ENCODE results near the gene TBC1D16. TPM values are rescaled to one million over a fixed set of nuclear protein-coding genes. Genes with fewer than 3 reads are reported as not detected.

TBC1D16 gene
- total and polyA plus RNA-seq, 4 donors: 7.3 to 48.5 (median 16.5) TPM

DNA sequence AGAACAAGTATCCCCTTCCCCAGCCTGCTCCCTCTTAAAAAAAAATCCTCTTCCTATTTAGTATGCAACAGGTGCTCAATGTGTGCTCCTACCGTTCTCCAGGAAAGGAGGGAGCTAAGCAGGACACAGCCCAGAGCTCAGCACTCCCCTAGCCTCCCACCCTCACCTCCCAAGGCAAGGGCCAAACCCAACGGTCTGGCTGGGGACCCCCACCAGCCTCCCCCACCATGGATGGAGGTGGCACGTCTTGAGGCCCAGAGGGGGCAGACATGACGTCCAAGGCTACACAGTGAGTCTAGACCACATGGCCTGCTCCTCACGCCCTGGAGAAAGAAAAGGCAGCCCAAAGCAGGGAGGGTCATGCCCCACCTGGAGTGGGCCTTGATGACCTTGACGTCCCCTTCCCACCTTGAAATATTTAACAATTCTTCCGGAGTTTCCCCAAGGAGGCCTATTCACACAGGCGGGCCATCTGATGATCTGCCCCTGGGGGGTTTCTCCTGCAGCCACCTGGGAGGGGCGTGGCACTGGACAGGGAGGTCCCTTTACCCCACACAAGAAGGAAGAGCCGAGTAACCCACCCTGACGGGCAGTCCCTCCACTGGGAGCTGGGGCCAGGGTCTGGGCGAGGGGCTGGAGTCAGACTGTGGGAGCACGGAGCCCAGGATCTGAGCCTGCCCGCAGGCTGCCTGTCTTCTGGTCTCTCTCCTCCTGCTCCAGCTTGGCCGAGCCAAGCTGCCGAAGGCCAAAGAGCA lies 107.0 kb downstream of the TBC1D16 start:
- H3K36me3 ChIP-seq (ENCODE audit: control insufficient read depth in 4 of 4, insufficient read depth in 4 of 4, low read length in 4 of 4): no peaks in the 10 kb centered on the region
- peaks cover 0 to 30% (median 24%) of the 10 kb centered on the region in 3 donors for H3K27me3 ChIP-seq (ENCODE audit: control insufficient read depth in 3 of 3, insufficient read depth in 3 of 3, low read length in 2 of 3)
- H3K27ac ChIP-seq (ENCODE audit: low read depth in 1 of 2, low read length in 1 of 2): no peak overlapping the region
- DNase-seq (no peak), ATAC-seq (ENCODE audit: insufficient read depth, low FRiP score) (no peak)
- TF ChIP-seq, protein P1, sequence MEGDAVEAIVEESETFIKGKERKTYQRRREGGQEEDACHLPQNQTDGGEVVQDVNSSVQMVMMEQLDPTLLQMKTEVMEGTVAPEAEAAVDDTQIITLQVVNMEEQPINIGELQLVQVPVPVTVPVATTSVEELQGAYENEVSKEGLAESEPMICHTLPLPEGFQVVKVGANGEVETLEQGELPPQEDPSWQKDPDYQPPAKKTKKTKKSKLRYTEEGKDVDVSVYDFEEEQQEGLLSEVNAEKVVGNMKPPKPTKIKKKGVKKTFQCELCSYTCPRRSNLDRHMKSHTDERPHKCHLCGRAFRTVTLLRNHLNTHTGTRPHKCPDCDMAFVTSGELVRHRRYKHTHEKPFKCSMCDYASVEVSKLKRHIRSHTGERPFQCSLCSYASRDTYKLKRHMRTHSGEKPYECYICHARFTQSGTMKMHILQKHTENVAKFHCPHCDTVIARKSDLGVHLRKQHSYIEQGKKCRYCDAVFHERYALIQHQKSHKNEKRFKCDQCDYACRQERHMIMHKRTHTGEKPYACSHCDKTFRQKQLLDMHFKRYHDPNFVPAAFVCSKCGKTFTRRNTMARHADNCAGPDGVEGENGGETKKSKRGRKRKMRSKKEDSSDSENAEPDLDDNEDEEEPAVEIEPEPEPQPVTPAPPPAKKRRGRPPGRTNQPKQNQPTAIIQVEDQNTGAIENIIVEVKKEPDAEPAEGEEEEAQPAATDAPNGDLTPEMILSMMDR (IDR thresholded peaks at IDR 0.05; ENCODE audit: control extremely low read depth, extremely low read depth): no peak
- peaks cover 0 to 13% (median 6%) of the 10 kb centered on the region in 5 donors for H3K4me1 ChIP-seq (ENCODE audit: control insufficient read depth in 5 of 5, insufficient read depth in 5 of 5, low read length in 5 of 5)
- no peak overlapping the region for H3K4me3 ChIP-seq
- H3K9me3 ChIP-seq (ENCODE audit: control insufficient read depth in 4 of 4, insufficient read depth in 3 of 4, low read length in 3 of 4): peaks cover 0 to 2% (median 0%) of the 10 kb centered on the region in 4 donors
- 86 to 87% methylated on average over 16 of the region's 16 CpGs for WGBS, 2 donors
- H3K9ac ChIP-seq (ENCODE audit: insufficient read depth in 1 of 2, low read length in 2 of 2): no peak overlapping the region

DNA sequence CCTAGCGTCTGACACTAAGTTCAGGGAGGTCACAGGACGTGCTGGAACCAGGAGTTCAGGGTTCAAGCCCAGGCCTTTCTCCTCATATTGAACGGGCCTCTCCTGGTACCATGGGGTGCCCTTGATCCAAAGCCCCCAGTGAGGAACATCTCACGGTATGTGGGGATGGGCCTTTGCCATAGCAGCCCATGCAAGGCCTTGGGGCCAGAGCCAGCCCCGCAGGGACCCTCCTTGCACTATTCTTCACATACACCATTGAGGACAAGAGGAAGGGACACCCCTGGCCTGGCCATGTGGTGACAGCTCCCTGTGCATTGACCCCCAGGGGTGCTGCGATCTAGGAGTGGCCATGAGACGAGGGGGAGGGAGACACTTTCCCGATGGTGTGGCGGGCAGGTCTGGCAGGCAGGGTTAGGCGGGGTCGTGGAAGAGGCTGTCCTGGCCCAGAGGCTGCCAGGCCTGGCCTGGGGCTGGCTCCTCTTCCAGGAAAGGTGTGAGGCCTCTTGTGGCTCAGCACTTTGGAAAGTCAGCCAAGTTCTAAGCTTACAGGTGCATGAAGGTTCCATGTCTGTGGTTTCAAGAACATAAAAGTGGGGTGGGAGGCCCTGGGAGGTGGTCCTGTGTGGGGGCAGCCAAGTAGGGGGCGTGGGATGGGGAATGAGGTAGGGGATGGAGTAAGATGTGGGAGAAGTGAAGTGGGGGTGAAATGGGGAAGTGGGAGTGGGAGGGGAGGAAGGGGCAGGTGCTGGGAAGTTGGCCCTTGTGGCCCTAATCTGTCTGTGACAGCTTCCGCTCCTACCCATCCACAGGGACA lies 107.8 kb downstream of the TBC1D16 start:
- Histone ChIP-seq H3K27me3 (ENCODE audit: control insufficient read depth in 3 of 3, insufficient read depth in 3 of 3, low read length in 2 of 3) (peaks cover 0 to 30% (median 23%) of the 10 kb centered on the region in 3 donors), H3K4me1 (ENCODE audit: control insufficient read depth in 5 of 5, insufficient read depth in 5 of 5, low read length in 5 of 5) (peaks cover 0 to 11% (median 6%) of the 10 kb centered on the region in 5 donors), H3K27ac (ENCODE audit: low read depth in 1 of 2, low read length in 1 of 2) (no peak overlapping the region), H3K4me3 (no peak overlapping the region), H3K9ac (ENCODE audit: insufficient read depth in 1 of 2, low read length in 2 of 2) (no peak overlapping the region), H3K9me3 (ENCODE audit: control insufficient read depth in 4 of 4, insufficient read depth in 3 of 4, low read length in 3 of 4) (peaks cover 0 to 2% (median 0%) of the 10 kb centered on the region in 4 donors), H3K36me3 (ENCODE audit: control insufficient read depth in 4 of 4, insufficient read depth in 4 of 4, low read length in 4 of 4) (no peaks in the 10 kb centered on the region)
- ATAC-seq (ENCODE audit: insufficient read depth, low FRiP score) (no peak), DNase-seq (no peak)
- TF ChIP-seq, protein P1 (IDR thresholded peaks at IDR 0.05; ENCODE audit: control extremely low read depth, extremely low read depth): no peak
- WGBS, 2 donors: 75 to 82% methylated on average over 13 of the region's 13 CpGs

DNA sequence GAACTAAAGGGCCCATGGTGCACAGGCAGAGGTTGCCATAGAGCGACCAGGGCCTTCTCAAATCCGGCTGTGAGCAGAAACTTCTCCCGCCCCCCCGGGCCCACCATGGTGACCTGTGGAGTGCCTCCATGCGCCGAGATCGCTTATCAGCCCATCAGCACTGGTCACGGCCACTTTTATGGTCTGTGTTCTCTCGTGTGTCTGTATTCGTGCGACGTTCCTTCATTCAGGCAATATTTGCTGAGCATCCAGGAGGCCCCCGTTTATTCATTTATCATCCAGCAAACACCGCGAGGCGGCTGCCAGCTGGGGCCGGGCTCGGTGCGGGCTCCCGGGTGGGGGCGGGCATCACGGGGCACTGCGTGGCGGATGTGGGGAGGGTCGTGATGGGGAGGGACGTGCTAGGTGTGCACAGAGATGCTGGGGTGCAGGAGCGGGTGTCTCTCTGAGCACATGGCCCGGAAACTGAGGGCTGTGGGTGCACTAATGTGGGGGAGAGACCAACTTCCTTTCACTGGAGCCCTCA lies 108.5 kb downstream of the TBC1D16 start:
- peaks cover 0 to 30% (median 22%) of the 10 kb centered on the region in 3 donors for H3K27me3 ChIP-seq (ENCODE audit: control insufficient read depth in 3 of 3, insufficient read depth in 3 of 3, low read length in 2 of 3)
- H3K9me3 ChIP-seq (ENCODE audit: control insufficient read depth in 4 of 4, insufficient read depth in 3 of 4, low read length in 3 of 4): peaks cover 0 to 2% (median 0%) of the 10 kb centered on the region in 4 donors
- ATAC-seq (ENCODE audit: insufficient read depth, low FRiP score): no peak
- WGBS, 2 donors: 84 to 88% methylated on average over 28 of the region's 28 CpGs
- TF ChIP-seq, protein P1 (IDR thresholded peaks at IDR 0.05; ENCODE audit: control extremely low read depth, extremely low read depth): no peak
- H3K9ac ChIP-seq (ENCODE audit: insufficient read depth in 1 of 2, low read length in 2 of 2): no peak overlapping the region
- H3K4me1 ChIP-seq (ENCODE audit: control insufficient read depth in 5 of 5, insufficient read depth in 5 of 5, low read length in 5 of 5): peaks cover 0 to 11% (median 6%) of the 10 kb centered on the region in 5 donors
- DNase-seq: no peak
- no peaks in the 10 kb centered on the region for H3K36me3 ChIP-seq (ENCODE audit: control insufficient read depth in 4 of 4, insufficient read depth in 4 of 4, low read length in 4 of 4)
- no peak overlapping the region for H3K27ac ChIP-seq (ENCODE audit: low read depth in 1 of 2, low read length in 1 of 2)
- H3K4me3 ChIP-seq: no peak overlapping the region

All from lung (tissue), 12 donors.